NB4 (cell line): ENCODE measurements around the gene NELL2.

Experiments used
- POLR2A ChIP-seq: IDR thresholded peaks from 2 replicates; pipeline ENCODE4 v1.6.1; 2011; ENCODE audit warnings: mild to moderate bottlenecking; ENCODE audit not compliant: insufficient read length; ENCODE audit errors: extremely low read depth
- TF ChIP-seq, protein P1 (sequence below): IDR thresholded peaks from one replicate; pipeline ENCODE4 v1.5.1; 2012; ENCODE audit warnings: low read depth, low read length
- TF ChIP-seq, protein P2 (sequence below): IDR thresholded peaks from 2 replicates; pipeline ENCODE4 v1.6.1; 2011; ENCODE audit warnings: low read depth, low read length

DNA sequence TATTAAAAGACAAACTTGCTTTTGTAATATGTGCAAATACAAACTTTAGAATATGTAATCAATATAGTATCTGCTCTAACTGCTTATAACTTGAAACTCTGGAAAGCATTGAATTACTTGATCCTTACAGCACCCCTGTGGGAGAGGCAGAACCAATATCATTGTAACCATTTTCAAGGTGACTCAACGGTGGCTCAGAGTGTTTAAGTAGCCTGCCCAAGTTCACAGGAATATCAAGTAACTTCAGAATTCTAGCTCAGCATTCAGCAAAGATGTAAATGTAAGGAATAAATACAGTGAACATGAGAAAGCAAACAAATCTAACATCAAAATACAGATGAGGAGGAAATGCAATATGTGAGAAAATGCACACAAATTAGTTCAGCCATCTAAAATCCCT lies 264.6 kb downstream of the NELL2 start:
- no peak for TF ChIP-seq POLR2A
- TF ChIP-seq, protein P1, sequence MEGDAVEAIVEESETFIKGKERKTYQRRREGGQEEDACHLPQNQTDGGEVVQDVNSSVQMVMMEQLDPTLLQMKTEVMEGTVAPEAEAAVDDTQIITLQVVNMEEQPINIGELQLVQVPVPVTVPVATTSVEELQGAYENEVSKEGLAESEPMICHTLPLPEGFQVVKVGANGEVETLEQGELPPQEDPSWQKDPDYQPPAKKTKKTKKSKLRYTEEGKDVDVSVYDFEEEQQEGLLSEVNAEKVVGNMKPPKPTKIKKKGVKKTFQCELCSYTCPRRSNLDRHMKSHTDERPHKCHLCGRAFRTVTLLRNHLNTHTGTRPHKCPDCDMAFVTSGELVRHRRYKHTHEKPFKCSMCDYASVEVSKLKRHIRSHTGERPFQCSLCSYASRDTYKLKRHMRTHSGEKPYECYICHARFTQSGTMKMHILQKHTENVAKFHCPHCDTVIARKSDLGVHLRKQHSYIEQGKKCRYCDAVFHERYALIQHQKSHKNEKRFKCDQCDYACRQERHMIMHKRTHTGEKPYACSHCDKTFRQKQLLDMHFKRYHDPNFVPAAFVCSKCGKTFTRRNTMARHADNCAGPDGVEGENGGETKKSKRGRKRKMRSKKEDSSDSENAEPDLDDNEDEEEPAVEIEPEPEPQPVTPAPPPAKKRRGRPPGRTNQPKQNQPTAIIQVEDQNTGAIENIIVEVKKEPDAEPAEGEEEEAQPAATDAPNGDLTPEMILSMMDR = no peak
- TF ChIP-seq, protein P2, sequence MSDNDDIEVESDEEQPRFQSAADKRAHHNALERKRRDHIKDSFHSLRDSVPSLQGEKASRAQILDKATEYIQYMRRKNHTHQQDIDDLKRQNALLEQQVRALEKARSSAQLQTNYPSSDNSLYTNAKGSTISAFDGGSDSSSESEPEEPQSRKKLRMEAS = no peak
